Inflammatory macrophage (primary cell): ENCODE data around the gene GNAT2.

ENCODE experiments used
- DNase-seq, 2 donors: peaks; one replicate each; pipeline ENCODE4 v3.0.0-alpha.2; 2020 to 2022

The GNAT2 gene

DNA sequence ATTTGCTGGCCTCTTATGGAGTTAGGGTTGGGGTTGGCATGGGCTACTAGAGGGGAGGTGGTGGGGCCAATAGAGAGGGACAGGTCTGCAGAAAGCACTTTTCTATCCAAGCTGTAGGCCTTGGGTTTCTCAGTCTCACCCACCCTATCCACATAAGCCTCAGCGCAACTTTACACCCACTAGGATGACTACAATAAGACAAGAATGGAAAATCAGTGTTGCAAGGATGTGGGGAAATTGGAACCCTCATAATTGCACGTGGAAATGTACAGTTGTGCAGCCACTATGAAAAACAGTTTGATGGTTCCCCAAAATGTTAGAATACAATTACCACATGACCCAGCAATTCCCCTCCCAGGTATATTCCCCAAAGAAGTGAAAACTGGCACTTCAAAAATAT is 22.4 kb upstream of the GNAT2 start:
- peak; percentile 88 to 91 for DNase-seq

DNA sequence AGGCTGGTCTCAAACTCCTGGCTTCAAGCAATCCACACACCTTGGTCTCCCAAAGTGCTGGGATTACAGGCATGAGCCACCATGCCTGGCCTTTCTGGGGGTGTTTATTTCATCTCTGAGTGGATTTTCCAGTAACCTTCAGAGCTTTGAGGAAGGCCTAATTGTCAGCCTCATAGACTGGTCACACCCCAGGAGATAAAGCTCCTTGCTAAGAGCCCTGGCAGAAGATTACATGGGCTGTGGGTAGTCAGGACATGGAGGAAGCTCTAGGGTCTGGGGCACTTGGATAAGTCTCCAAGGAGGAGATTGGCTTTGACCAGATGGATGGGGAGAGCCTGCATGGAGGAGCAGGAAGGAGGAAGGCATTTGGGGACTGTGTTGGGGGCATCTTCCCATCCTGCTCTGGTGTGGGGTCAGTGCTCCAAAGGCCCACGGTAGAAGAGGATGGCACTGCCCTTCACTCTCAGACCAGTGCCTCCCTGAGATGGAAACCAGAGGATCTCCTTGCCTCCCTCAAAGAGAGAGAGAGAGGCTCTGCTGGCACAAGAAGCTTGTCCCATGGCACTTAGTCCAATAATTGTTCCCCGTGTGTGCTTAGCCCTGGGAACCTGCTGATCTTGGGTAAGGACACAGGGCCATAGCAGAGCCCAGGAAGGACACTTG is 21.8 kb upstream of the GNAT2 start:
- DNase-seq, result no peak

DNA sequence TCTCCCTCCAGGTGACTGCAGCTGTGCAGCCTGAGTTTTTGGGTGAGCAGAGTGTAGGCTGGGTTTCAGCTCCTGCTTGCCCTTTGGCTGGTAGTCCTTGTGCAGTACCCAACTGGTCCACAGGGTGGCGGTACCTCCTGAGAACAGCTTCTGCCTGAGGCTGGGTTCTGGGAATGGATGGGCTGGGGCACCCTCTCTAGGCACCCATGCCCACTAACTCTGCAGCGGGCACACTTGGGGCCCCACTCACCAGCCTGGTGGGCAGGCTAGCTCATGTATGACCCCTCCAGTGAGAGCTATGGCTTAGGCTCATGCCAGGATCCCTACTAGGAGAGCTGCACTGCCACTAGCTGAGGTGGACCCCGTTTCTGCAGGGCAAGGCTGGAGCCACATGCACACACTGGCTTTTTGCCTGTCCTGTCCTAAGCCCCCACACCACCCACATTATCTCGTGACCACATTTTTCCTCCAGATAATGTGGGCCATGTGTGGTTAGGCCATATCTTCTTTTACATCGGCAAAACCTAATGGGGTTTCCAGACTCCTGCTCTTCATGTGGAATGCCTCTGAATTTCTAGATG is 21.0 kb upstream of the GNAT2 start:
- DNase-seq, result peak; percentile 83 to 85

GRCh38 chr1:109639841-109640184 is 20.4 kb upstream of the GNAT2 start:
- no peak for DNase-seq

DNA sequence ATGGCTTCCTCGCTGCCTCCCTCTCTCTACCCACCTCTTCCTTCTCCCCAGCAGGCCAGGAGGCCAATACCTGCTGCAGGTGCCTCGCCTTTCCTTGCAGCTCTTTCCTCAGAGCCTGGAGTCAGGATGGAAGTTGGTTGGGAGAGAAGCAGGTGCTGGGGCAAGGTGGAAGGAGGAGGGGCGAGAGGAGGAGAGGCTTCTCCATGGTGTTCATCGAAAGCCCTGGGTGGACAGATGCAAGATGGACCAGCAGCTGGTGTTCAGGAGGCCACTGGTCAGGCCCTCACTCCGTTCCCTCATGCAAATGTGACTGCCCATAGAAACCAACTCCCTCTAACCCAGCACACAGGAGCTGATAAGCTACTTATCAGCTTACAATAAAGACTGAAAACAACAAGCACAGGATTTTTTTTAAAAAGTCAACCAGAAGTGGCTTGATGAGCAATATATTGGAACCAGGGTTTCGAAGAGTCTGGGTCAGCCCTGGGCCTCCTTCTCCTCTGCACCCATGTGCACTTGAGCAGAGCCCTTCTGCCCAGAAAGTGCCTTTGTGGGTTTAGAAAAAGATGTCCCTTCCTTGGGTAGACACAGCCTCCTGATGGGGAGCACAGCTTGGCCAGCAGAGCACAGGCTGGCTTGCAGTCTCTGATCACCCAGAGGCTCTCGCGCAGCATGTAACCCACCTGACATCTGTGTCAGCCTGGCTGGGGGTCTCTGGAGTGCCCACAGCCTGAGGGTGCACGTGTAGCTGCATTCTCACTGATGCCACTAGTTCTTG is 19.8 kb upstream of the GNAT2 start:
- DNase-seq, result no peak

- no peak for DNase-seq
Measured at GRCh38 chr1:109637446-109637845, 18.0 kb upstream of the GNAT2 start.

- DNase-seq, result peak; percentile 38 to 51
Measured at GRCh38 chr1:109636201-109636952, 17.0 kb upstream of the GNAT2 start.

DNA sequence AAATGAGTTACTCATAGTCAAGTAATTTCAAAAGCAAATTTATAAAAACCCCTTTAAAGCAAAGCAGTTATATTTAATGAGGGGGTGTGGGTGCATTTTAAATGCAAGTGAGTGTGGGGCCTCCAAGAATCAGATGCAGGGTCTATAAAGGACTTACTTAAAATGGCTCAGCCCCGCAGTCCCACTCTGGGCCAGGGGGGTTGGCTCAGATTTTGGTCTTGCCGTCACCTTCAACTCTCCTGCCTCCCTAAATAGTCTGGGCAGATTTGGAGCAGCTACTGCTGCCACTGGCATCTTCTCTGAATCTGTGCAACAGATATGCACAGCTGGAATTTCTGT is 16.4 kb upstream of the GNAT2 start:
- no peak for DNase-seq

- no peak for DNase-seq
Measured at GRCh38 chr1:109634771-109635750, 15.6 kb upstream of the GNAT2 start.

GRCh38 chr1:109634292-109634691 is 14.9 kb upstream of the GNAT2 start:
- DNase-seq, result peak; percentile 66 to 77

GRCh38 chr1:109632671-109633346 is 13.4 kb upstream of the GNAT2 start:
- DNase-seq, result no peak

GRCh38 chr1:109631513-109632505 is 12.4 kb upstream of the GNAT2 start:
- DNase-seq, result no peak

DNA sequence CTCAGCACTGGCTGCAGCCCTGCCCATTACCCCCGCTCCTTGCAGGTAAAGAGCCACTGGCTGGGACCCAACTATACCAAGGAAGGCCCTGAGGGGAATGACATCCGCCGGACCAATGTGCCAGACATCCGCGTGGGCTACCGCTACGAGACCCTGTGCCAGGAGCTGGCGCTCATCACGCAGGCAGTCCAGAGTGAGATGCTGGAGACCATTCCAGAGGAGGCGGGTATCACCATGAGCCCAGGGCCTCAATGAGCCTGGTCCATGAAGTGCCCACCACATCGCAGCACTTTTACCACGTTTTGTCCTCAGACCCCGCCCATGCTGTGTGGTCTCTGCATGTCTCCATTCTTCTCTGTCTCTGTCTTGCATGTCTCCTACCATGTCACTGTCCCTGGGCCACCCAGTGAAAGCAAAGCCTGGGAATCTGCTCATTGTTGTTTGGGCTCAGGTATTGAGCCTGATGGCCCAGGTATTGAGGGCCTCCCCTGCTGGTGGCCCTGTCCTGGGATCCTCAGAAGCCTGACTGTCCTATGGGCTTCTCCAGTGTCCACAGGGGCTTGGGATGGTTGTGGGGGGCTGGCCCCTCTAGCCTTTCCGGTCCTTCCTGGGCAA is 11.6 kb upstream of the GNAT2 start:
- DNase-seq, result no peak

DNA sequence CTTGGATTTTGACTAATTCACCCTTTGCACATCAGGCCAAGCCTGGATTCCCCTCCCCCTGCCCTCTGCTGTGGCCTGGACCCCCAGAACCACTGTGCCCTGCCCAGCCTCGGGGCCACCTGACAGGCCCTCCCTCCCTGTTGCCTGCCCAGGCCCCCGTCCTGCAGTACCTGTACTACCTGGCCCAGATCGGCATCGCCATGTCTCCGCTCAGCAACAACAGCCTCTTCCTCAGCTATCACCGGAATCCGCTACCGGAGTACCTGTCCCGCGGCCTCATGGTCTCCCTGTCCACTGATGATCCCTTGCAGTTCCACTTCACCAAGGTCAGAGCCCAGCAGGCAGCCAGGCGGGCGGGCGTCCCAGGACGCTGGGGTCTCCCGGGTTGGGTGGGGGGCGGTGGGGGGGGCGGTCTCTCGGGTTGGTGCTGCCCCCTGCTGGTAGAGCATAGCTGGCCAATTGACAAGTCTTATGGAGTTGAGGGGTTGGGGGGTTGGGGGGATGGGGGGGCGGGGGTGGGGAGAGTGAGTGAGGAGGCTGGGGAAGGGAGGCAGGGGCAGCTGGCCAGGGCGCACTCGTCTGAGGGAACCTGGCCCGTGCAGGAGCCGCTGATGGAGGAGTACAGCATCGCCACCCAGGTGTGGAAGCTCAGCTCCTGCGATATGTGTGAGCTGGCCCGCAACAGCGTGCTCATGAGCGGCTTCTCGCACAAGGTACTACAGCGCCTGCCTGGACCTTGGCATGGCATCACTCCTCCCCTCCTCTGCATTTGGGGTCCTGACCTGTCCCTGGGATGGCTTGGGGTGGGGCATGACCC is 10.9 kb upstream of the GNAT2 start:
- DNase-seq, result no peak

DNA sequence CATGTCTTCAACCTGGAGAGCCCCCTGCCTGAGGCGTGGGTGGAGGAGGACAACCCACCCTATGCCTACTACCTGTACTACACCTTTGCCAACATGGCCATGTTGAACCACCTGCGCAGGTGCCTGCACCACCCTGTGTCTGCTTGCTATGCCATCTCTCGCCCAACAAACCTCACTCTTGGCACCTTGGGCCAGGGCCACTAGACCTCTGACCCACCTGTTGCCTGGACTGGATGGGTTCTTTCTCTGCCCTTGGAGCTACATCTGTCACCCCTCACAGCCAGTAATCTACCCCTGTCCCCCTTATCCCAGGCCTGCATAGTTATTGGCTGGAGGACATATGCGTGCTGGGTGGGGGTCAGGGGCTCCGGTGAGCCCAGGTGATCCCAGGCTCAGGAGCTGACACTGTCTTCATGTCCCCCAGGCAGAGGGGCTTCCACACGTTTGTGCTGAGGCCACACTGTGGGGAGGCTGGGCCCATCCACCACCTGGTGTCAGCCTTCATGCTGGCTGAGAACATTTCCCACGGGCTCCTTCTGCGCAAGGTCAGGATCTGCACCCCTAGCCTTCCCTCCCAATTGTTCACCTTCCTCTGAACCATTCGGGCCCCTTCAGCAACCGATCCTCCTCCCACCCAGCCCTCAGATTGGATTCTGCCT is 10.1 kb upstream of the GNAT2 start:
- DNase-seq, result no peak

GRCh38 chr1:109628540-109629321 is 9.3 kb upstream of the GNAT2 start:
- no peak for DNase-seq

- DNase-seq, result no peak
Measured at GRCh38 chr1:109627692-109628399, 8.4 kb upstream of the GNAT2 start.
